Activated T-cell treated with anti-CD3 and anti-CD28 coated beads, Interleukin-2, amount 50 U/mL, for 48 hours (primary cell): ENCODE data around the gene CLEC2L.

Experiments used
- DNase-seq, 2 experiments: peaks; one replicate each; pipeline ENCODE4 v3.0.0-alpha.2; 2020

The CLEC2L gene

GRCh38 chr7:139557857-139558581 is 34.5 kb downstream of the CLEC2L start:
- no peak for DNase-seq

- DNase-seq, result no peak
Measured at GRCh38 chr7:139559364-139560105, 36.0 kb downstream of the CLEC2L start.

GRCh38 chr7:139560199-139560598 is 36.7 kb downstream of the CLEC2L start:
- DNase-seq, result no peak

- no peak for DNase-seq
Measured at GRCh38 chr7:139560678-139561077, 37.2 kb downstream of the CLEC2L start.

- no peak for DNase-seq
Measured at GRCh38 chr7:139562491-139562890, 39.0 kb downstream of the CLEC2L start.

GRCh38 chr7:139562961-139563565 is 39.6 kb downstream of the CLEC2L start:
- DNase-seq, result no peak

GRCh38 chr7:139563856-139564255 is 40.4 kb downstream of the CLEC2L start:
- DNase-seq, result no peak

- DNase-seq, result no peak
Measured at GRCh38 chr7:139566075-139566474, 42.6 kb downstream of the CLEC2L start.

GRCh38 chr7:139566736-139567646 is 43.5 kb downstream of the CLEC2L start:
- no peak for DNase-seq

- DNase-seq, result no peak
Measured at GRCh38 chr7:139567647-139568345, 44.3 kb downstream of the CLEC2L start.

GRCh38 chr7:139568346-139568675 is 44.8 kb downstream of the CLEC2L start:
- no peak for DNase-seq

GRCh38 chr7:139568813-139569490 is 45.5 kb downstream of the CLEC2L start:
- DNase-seq, result no peak

GRCh38 chr7:139570119-139570518 is 46.6 kb downstream of the CLEC2L start:
- DNase-seq, result no peak

- no peak for DNase-seq
Measured at GRCh38 chr7:139570626-139571025, 47.1 kb downstream of the CLEC2L start.

- no peak for DNase-seq
Measured at GRCh38 chr7:139571190-139571589, 47.7 kb downstream of the CLEC2L start.

GRCh38 chr7:139571651-139572050 is 48.2 kb downstream of the CLEC2L start:
- DNase-seq, result no peak

- DNase-seq, result no peak
Measured at GRCh38 chr7:139572071-139572470, 48.6 kb downstream of the CLEC2L start.

GRCh38 chr7:139572704-139573385 is 49.4 kb downstream of the CLEC2L start:
- no peak for DNase-seq

- no peak for DNase-seq
Measured at GRCh38 chr7:139573871-139574270, 50.4 kb downstream of the CLEC2L start.

- peak in 1 of 2 experiments; percentile 4 for DNase-seq
Measured at GRCh38 chr7:139574618-139575337, 51.3 kb downstream of the CLEC2L start.

- DNase-seq, result no peak
Measured at GRCh38 chr7:139575338-139575680, 51.8 kb downstream of the CLEC2L start.
